Hematopoietic multipotent progenitor cell treated with erythropoietin and hydrocortisone succinate and interleukin-3 and kit ligand, for 15 days (in vitro differentiated cells): ENCODE data around the gene GRIN2C.
"Not testable (repeated sequence)": the region's sequence is repeated elsewhere in the genome, so short reads cannot be mapped to it uniquely, and the experiment has no call there.

Experiments
- DNase-seq: peaks from one replicate; pipeline ENCODE4 v3.0.0-alpha.2; 2015; ENCODE audit warnings: low spot score

Gene GRIN2C

GRCh38 chr17:74879308-74879707, 19.6 kb upstream of the GRIN2C start:
- DNase-seq, result no peak

GRCh38 chr17:74878658-74879057, 19.0 kb upstream of the GRIN2C start:
- DNase-seq, result no peak

GRCh38 chr17:74877592-74878548, 18.2 kb upstream of the GRIN2C start:
- no peak for DNase-seq

- no peak for DNase-seq
Measured at GRCh38 chr17:74875977-74876593, 16.4 kb upstream of the GRIN2C start.

- DNase-seq, result no peak
Measured at GRCh38 chr17:74875155-74875976, 15.7 kb upstream of the GRIN2C start.

- DNase-seq, result no peak
Measured at GRCh38 chr17:74874615-74875037, 14.9 kb upstream of the GRIN2C start.

GRCh38 chr17:74873874-74874614, 14.4 kb upstream of the GRIN2C start:
- DNase-seq, result peak; percentile 13

- peak; percentile 100 for DNase-seq
Measured at GRCh38 chr17:74873037-74873873, 13.6 kb upstream of the GRIN2C start.

GRCh38 chr17:74872313-74873036, 12.8 kb upstream of the GRIN2C start, which contains the start of gene FDXR:
FDXR (minus strand) TSS chr17:74872994; CDS start chr17:74872944, 50 bp downstream.
- no peak for DNase-seq

GRCh38 chr17:74871356-74872076, 11.8 kb upstream of the GRIN2C start:
- no peak for DNase-seq

GRCh38 chr17:74870512-74870911, 10.8 kb upstream of the GRIN2C start:
- DNase-seq, result no peak

GRCh38 chr17:74870028-74870427, 10.3 kb upstream of the GRIN2C start:
- not testable (repeated sequence) for DNase-seq

GRCh38 chr17:74868908-74869255, 9.2 kb upstream of the GRIN2C start:
- no peak for DNase-seq

GRCh38 chr17:74868251-74868907, 8.7 kb upstream of the GRIN2C start:
- no peak for DNase-seq

- no peak for DNase-seq
Measured at GRCh38 chr17:74866198-74866835, 6.6 kb upstream of the GRIN2C start.

GRCh38 chr17:74865504-74866197, 6.0 kb upstream of the GRIN2C start:
- no peak for DNase-seq

- DNase-seq, result peak; percentile 74
Measured at GRCh38 chr17:74864866-74865395, 5.2 kb upstream of the GRIN2C start.
